Measurements from ENCODE around the gene ADORA1. TPM values are rescaled to one million over a fixed set of nuclear protein-coding genes. Genes with fewer than 3 reads are reported as not detected.

ADORA1 gene
- polyA plus RNA-seq, 1 donor (not counting 4 experiments of a cell fraction or from before 2014, with no cell fraction given): 0.09 TPM

GRCh38 chr1:203187689-203188264 is 60.3 kb downstream of the ADORA1 start:
- H3K79me2 ChIP-seq (ENCODE audit: control insufficient read depth, insufficient read depth, low read length): no peaks in the 10 kb centered on the region
- H3K4me3 ChIP-seq (ENCODE audit: control insufficient read depth in 2 of 3, extremely low read depth in 1 of 3, insufficient read depth in 2 of 3, low read depth in 1 of 3, low read length in 3 of 3): no peak overlapping the region
- DNase-seq (ENCODE audit: low read depth, low spot score) (no peak), FAIRE-seq (no peak)
- no peak for TF ChIP-seq EZH2 (IDR thresholded peaks at IDR 0.05; ENCODE audit: low read length)
- no peak for TF ChIP-seq CTCF (optimal IDR thresholded peaks at IDR 0.05 in 1 of 3, IDR thresholded peaks at IDR 0.05 in 1 of 3, conservative IDR thresholded peaks at IDR 0.05 in 1 of 3; ENCODE audit: extremely low read depth in 1 of 3, insufficient read depth in 2 of 3, low read length in 3 of 3)
- dilution Hi-C loops (cut with MboI; ENCODE audit: extremely low pct_ligation_motif_present, low sequenced_read_pairs): no loop called here
- H3K9me1 ChIP-seq (ENCODE audit: control insufficient read depth, extremely low read depth, insufficient read depth, low read length): no peaks in the 10 kb centered on the region
- H3K9me3 ChIP-seq (ENCODE audit: control insufficient read depth, low read depth, low read length): no peaks in the 10 kb centered on the region
- no peaks in the 10 kb centered on the region for H3K36me3 ChIP-seq (ENCODE audit: control insufficient read depth in 2 of 2, extremely low read depth in 1 of 2, insufficient read depth in 2 of 2, low read length in 2 of 2)
- H3K4me2 ChIP-seq (ENCODE audit: control insufficient read depth, extremely low read depth, insufficient read depth, low read depth, low read length): no peak overlapping the region
- H2AFZ ChIP-seq (ENCODE audit: control insufficient read depth, low read length): no peak overlapping the region
- no peak overlapping the region for H3K27ac ChIP-seq (ENCODE audit: control insufficient read depth, insufficient read depth, low read length)
- H3K9ac ChIP-seq (ENCODE audit: control insufficient read depth, extremely low read depth, insufficient read depth, low read length): no peak overlapping the region
- H3K27me3 ChIP-seq (ENCODE audit: control insufficient read depth, extremely low read depth, insufficient read depth, low read length): no peaks in the 10 kb centered on the region
- H3K4me1 ChIP-seq (ENCODE audit: control insufficient read depth, extremely low read depth, insufficient read depth, low read length): no peaks in the 10 kb centered on the region
- H4K20me1 ChIP-seq (ENCODE audit: control insufficient read depth, extremely low read depth, insufficient read depth, low read length): no peaks in the 10 kb centered on the region

GRCh38 chr1:203188686-203189232 is 61.2 kb downstream of the ADORA1 start:
- dilution Hi-C loops (cut with MboI; ENCODE audit: extremely low pct_ligation_motif_present, low sequenced_read_pairs): no loop called here
- H3K4me3 ChIP-seq (ENCODE audit: control insufficient read depth in 2 of 3, extremely low read depth in 1 of 3, insufficient read depth in 2 of 3, low read depth in 1 of 3, low read length in 3 of 3): no peak overlapping the region
- H3K4me2 ChIP-seq (ENCODE audit: control insufficient read depth, extremely low read depth, insufficient read depth, low read depth, low read length): no peak overlapping the region
- FAIRE-seq (no peak), DNase-seq (ENCODE audit: low read depth, low spot score) (no peak)
- H3K9me1 ChIP-seq (ENCODE audit: control insufficient read depth, extremely low read depth, insufficient read depth, low read length): no peaks in the 10 kb centered on the region
- H3K9ac ChIP-seq (ENCODE audit: control insufficient read depth, extremely low read depth, insufficient read depth, low read length): no peak overlapping the region
- H3K27ac ChIP-seq (ENCODE audit: control insufficient read depth, insufficient read depth, low read length): no peak overlapping the region
- no peaks in the 10 kb centered on the region for H4K20me1 ChIP-seq (ENCODE audit: control insufficient read depth, extremely low read depth, insufficient read depth, low read length)
- no peaks in the 10 kb centered on the region for H3K4me1 ChIP-seq (ENCODE audit: control insufficient read depth, extremely low read depth, insufficient read depth, low read length)
- H2AFZ ChIP-seq (ENCODE audit: control insufficient read depth, low read length): no peak overlapping the region
- no peaks in the 10 kb centered on the region for H3K27me3 ChIP-seq (ENCODE audit: control insufficient read depth, extremely low read depth, insufficient read depth, low read length)
- H3K36me3 ChIP-seq (ENCODE audit: control insufficient read depth in 2 of 2, extremely low read depth in 1 of 2, insufficient read depth in 2 of 2, low read length in 2 of 2): no peaks in the 10 kb centered on the region
- H3K79me2 ChIP-seq (ENCODE audit: control insufficient read depth, insufficient read depth, low read length): no peaks in the 10 kb centered on the region
- TF ChIP-seq CTCF (optimal IDR thresholded peaks at IDR 0.05 in 1 of 3, IDR thresholded peaks at IDR 0.05 in 1 of 3, conservative IDR thresholded peaks at IDR 0.05 in 1 of 3; ENCODE audit: extremely low read depth in 1 of 3, insufficient read depth in 2 of 3, low read length in 3 of 3) (no peak), EZH2 (IDR thresholded peaks at IDR 0.05; ENCODE audit: low read length) (no peak)
- no peaks in the 10 kb centered on the region for H3K9me3 ChIP-seq (ENCODE audit: control insufficient read depth, low read depth, low read length)
